Gastrocnemius medialis (tissue), 4 donors: ENCODE data around the gene PWP1.

ENCODE experiments used
- CTCF ChIP-seq, 5 experiments: fragments of 450-650 bp in 3 of 5; fragments of 200-600 bp in 2 of 5; sonication (generic) in 2 of 5; IDR thresholded peaks in 4 of 5; conservative IDR thresholded peaks in 1 of 5; 1 replicate in 4 of 5; 2 replicates in 1 of 5; pipeline ENCODE4 v1.5.1; 2016 to 2019; ENCODE audit warnings: antibody characterized with exemption in 5 of 5, mild to moderate bottlenecking in 3 of 5, moderate library complexity in 3 of 5
- POLR2A ChIP-seq, 2 donors: fragments of 450-650 bp; IDR thresholded peaks; one replicate each; pipeline ENCODE4 v1.6.1; 2017; ENCODE audit warnings: antibody characterized with exemption in 2 of 2, mild to moderate bottlenecking in 2 of 2, moderate library complexity in 2 of 2

GRCh38 chr12:107660235-107660634 lies 25.4 kb upstream of the PWP1 start:
- TF ChIP-seq CTCF (IDR thresholded peaks at IDR 0.05 in 4 of 5, conservative IDR thresholded peaks at IDR 0.05 in 1 of 5) = no peak
- TF ChIP-seq POLR2A (IDR thresholded peaks at IDR 0.05) = no peak
